ENCODE measurements around the gene BARX2.

Gene BARX2

GRCh38 chr11:129346916-129347315 is 28.7 kb upstream of the BARX2 start:
- no peak for TF ChIP-seq CTCF (IDR thresholded peaks at IDR 0.05; ENCODE audit: low read depth, low read length)
- no peak for DNase-seq (ENCODE audit: extremely low read depth, low read depth)

- TF ChIP-seq CTCF (IDR thresholded peaks at IDR 0.05; ENCODE audit: low read depth, low read length) = no peak
Measured at GRCh38 chr11:129348813-129349212, 26.8 kb upstream of the BARX2 start.

GRCh38 chr11:129352676-129353075 is 23.0 kb upstream of the BARX2 start:
- TF ChIP-seq CTCF (IDR thresholded peaks at IDR 0.05; ENCODE audit: low read depth, low read length) = no peak
- no peak for DNase-seq (ENCODE audit: extremely low read depth, low read depth)

More at GRCh38 chr11:129348813-129349212, 26.8 kb upstream of the BARX2 start:
- no peak for DNase-seq (ENCODE audit: extremely low read depth, low read depth)

GRCh38 chr11:129354691-129355090 is 21.0 kb upstream of the BARX2 start:
- no peak for DNase-seq (ENCODE audit: extremely low read depth, low read depth)
- no peak for TF ChIP-seq CTCF (IDR thresholded peaks at IDR 0.05; ENCODE audit: low read depth, low read length)

- no peak for TF ChIP-seq CTCF (IDR thresholded peaks at IDR 0.05; ENCODE audit: low read depth, low read length)
Measured at GRCh38 chr11:129359748-129360147, 15.9 kb upstream of the BARX2 start.

GRCh38 chr11:129364143-129364654 is 11.4 kb upstream of the BARX2 start:
- no peak; the same call in none of the 2 replicates for TF ChIP-seq CTCF (IDR thresholded peaks at IDR 0.05; ENCODE audit: low read depth, low read length)
- peak; percentile 42 for DNase-seq (ENCODE audit: extremely low read depth, low read depth)

More at GRCh38 chr11:129359748-129360147, 15.9 kb upstream of the BARX2 start:
- no peak for DNase-seq (ENCODE audit: extremely low read depth, low read depth)

- no peak for DNase-seq (ENCODE audit: extremely low read depth, low read depth)
- TF ChIP-seq CTCF (IDR thresholded peaks at IDR 0.05; ENCODE audit: low read depth, low read length) = no peak
Measured at GRCh38 chr11:129365816-129366215, 9.8 kb upstream of the BARX2 start.
